ENCODE results near the gene ZSCAN23.

ZSCAN23 gene

DNA sequence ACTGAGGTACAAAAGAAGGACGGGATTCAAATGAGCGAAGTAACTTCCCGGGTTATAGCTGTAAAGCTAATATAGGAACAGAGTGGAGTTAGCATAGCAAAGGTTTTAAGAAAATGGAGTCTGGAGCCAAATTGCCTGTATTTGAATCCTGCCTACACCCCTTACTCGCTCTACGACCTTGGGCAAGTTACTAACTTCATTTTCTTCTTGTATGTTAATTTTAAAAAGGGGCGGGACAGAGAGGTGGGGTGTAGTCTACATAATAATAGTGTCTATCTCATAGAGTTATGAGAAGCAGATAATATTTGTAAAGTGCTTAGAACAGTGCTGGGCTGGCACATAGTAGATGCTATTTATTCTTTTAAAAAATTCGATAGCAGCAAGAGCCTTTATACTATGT is 705 bp downstream of the ZSCAN23 start:
- no peak for DNase-seq (ENCODE audit: low read depth in 1 of 2, low spot score in 1 of 2)
- Histone ChIP-seq H3K27ac (replicated peaks) (peak overlapping the region; percentile 56), H3K4me3 (replicated peaks; ENCODE audit: insufficient read depth, low read length) (peak overlapping the region; percentile 75), H3K27me3 (ENCODE audit: insufficient read depth, poor library complexity, severe bottlenecking) (no peaks in the 10 kb centered on the region)
- no peak for TF ChIP-seq CTCF (IDR thresholded peaks at IDR 0.05; ENCODE audit: insufficient read depth, low read length)
- TF ChIP-seq, protein P1, sequence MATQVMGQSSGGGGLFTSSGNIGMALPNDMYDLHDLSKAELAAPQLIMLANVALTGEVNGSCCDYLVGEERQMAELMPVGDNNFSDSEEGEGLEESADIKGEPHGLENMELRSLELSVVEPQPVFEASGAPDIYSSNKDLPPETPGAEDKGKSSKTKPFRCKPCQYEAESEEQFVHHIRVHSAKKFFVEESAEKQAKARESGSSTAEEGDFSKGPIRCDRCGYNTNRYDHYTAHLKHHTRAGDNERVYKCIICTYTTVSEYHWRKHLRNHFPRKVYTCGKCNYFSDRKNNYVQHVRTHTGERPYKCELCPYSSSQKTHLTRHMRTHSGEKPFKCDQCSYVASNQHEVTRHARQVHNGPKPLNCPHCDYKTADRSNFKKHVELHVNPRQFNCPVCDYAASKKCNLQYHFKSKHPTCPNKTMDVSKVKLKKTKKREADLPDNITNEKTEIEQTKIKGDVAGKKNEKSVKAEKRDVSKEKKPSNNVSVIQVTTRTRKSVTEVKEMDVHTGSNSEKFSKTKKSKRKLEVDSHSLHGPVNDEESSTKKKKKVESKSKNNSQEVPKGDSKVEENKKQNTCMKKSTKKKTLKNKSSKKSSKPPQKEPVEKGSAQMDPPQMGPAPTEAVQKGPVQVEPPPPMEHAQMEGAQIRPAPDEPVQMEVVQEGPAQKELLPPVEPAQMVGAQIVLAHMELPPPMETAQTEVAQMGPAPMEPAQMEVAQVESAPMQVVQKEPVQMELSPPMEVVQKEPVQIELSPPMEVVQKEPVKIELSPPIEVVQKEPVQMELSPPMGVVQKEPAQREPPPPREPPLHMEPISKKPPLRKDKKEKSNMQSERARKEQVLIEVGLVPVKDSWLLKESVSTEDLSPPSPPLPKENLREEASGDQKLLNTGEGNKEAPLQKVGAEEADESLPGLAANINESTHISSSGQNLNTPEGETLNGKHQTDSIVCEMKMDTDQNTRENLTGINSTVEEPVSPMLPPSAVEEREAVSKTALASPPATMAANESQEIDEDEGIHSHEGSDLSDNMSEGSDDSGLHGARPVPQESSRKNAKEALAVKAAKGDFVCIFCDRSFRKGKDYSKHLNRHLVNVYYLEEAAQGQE (IDR thresholded peaks at IDR 0.05; ENCODE audit: insufficient replicate concordance, low read depth): no peak
- no peak for TF ChIP-seq POLR2AphosphoS5 (IDR thresholded peaks at IDR 0.05; ENCODE audit: low read depth)
- no peak for TF ChIP-seq SPI1 (IDR thresholded peaks at IDR 0.05; ENCODE audit: borderline replicate concordance, low read depth)
- TF ChIP-seq GABPA (IDR thresholded peaks at IDR 0.05; ENCODE audit: low read depth): no peak

DNA sequence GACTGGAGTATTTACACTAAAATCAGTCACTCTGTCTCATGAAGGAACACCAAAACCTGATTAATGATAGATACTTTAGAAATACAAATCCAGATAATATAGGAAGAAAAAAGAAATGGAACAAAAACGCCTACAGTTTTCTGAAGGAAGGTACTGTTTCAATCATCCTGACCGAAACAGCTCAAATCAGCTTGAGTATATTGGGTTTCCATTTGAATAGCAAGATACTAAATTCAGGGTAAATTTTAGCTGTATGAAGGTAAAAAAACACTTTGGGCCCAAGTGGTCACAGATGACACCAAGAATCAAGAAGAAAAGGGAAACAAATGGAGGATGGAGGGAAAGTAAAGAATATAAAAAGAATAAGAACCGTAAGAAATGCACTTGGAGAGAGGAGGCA is 6.9 kb downstream of the ZSCAN23 start:
- Histone ChIP-seq H3K4me3 (replicated peaks; ENCODE audit: insufficient read depth, low read length) (no peak overlapping the region), H3K27me3 (ENCODE audit: insufficient read depth, poor library complexity, severe bottlenecking) (no peaks in the 10 kb centered on the region), H3K27ac (replicated peaks) (no peak overlapping the region)
- no peak for DNase-seq (ENCODE audit: low read depth in 1 of 2, low spot score in 1 of 2)
- TF ChIP-seq GABPA (IDR thresholded peaks at IDR 0.05; ENCODE audit: low read depth): no peak
- no peak for TF ChIP-seq CTCF (IDR thresholded peaks at IDR 0.05; ENCODE audit: insufficient read depth, low read length)
- no peak for TF ChIP-seq POLR2AphosphoS5 (IDR thresholded peaks at IDR 0.05; ENCODE audit: low read depth)
- TF ChIP-seq SPI1 (IDR thresholded peaks at IDR 0.05; ENCODE audit: borderline replicate concordance, low read depth): no peak
- TF ChIP-seq, protein P1 (IDR thresholded peaks at IDR 0.05; ENCODE audit: insufficient replicate concordance, low read depth): no peak

DNA sequence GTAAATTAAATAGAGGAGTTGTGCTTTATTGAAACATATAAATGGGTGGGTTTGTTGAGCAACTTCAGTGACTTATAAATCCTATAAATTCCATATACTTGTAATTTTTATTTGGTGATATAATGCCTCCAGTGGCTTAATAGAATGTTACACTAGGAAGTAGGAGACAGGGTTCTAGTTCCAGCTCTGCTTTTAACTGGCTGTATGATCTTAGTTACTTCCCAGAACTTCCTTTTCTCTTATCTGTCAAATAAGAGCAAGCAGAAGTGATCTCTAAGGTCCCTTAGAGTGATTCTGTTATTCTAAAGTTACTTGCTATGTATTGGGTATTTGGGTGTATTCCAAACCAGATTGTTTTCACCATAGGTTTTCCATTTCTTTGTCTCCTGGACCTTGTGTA is 10.2 kb downstream of the ZSCAN23 start:
- no peaks in the 10 kb centered on the region for H3K27me3 ChIP-seq (ENCODE audit: insufficient read depth, poor library complexity, severe bottlenecking)
- peak in 1 of 2 experiments; percentile 21 for DNase-seq (ENCODE audit: low read depth in 1 of 2, low spot score in 1 of 2)
- no peak overlapping the region for H3K27ac ChIP-seq (replicated peaks)
- no peak overlapping the region for H3K4me3 ChIP-seq (replicated peaks; ENCODE audit: insufficient read depth, low read length)
- TF ChIP-seq POLR2AphosphoS5 (IDR thresholded peaks at IDR 0.05; ENCODE audit: low read depth) (no peak), GABPA (IDR thresholded peaks at IDR 0.05; ENCODE audit: low read depth) (no peak), SPI1 (IDR thresholded peaks at IDR 0.05; ENCODE audit: borderline replicate concordance, low read depth) (no peak), CTCF (IDR thresholded peaks at IDR 0.05; ENCODE audit: insufficient read depth, low read length) (no peak)
- TF ChIP-seq, protein P1 (IDR thresholded peaks at IDR 0.05; ENCODE audit: insufficient replicate concordance, low read depth): no peak

Measured in HL-60 (cell line).